ENCODE results near the gene SEL1L.
"Not testable (repeated sequence)": the region's sequence is repeated elsewhere in the genome, so short reads cannot be mapped to it uniquely, and the experiment has no call there.

SEL1L gene

DNA sequence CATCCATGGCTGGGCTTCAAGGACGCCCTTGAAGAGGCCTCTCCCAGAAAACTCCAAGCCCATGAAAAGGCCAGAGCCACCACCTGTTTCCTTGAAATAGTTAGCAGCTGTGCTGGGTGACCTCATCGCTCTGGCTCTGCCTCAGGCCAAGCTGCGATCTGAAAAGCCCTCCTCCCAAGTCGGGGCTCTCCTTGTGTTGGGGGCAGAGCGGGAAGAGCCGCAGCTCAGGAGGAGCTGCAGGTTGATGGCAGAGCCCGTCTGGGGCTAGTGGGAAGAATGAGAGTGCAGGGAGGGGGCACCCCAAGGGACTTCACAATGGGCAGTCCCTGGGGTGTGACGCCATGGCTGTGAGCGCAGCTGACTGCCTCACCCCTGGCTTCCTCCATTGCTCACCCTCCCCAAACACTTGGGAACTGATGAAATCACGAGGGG is 83.5 kb downstream of the SEL1L start:
- in situ Hi-C loops (cut with HindIII; ENCODE audit: low sequenced_read_pairs): no loop called here

DNA sequence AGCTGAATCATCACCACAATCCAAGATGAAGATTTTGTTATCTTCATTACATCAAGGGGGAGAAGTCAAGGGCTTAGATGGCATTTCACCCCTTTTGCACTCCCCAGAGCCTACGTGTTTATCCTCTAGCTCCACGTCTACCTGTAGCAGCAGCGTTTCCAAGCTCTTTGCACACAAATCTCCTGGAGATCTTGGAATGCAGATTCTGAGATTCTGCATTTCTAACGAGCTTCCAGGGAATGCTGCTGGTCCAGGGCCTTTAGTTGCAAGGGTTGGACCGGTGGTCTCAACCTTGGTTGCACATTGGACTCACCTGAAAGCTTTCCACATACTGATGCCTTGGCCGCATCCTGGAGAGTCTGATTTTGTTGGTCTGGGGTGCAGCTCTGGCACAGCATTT is 84.1 kb downstream of the SEL1L start:
- in situ Hi-C loops (cut with HindIII; ENCODE audit: low sequenced_read_pairs): no loop called here

DNA sequence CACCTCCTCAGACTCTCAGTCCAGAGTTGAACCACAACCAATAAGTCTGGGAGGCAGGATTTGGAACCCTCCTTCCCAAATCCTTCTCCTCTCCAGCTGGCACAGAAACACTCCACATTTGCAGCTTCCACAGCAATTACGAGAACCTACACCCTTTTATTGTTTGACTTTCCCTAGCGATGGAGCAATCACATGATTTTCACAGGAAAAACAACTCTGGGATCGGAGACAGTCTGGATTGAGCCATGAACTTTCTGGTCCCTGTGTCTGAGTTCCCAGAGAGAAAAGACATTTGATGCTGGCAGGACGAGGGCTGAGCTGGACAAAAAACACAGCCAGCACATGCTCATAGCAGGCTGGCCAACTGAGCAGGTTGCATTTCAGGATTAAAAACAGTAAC is 84.5 kb downstream of the SEL1L start:
- in situ Hi-C loops (cut with HindIII; ENCODE audit: low sequenced_read_pairs): no loop called here

DNA sequence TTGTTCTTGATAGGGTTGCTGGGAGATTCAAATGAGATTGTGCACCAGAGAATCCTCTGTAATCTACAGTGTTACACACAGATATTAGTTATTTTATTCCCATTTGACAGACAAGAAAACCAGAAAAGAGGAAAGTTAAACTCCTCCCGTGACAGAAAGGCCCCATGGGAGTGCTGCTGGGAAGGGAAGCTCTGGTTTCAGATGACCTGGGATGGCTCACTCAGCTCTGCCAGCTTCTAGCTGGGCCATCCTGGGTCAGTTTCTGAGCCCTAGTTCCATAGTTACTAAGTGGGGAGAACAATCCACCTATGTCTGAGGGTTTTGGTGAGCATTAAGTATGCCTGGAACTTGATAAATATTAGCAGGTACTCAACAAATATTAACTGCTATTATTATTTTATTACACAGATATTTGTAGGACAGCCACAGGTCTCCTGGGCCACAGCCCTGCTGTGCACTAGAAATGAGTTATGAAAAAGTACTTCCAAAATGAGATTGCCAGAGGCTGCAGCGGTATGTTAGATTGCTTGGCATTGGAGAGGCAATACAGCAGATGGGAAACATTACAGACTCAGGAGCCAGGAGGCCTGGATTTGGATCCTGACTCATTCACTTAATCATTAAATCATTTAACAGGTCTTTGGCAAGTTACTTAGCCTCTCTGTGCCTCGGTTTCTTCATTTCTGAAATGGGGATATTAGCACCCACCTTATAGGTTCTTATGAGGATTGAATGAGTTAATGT is 86.5 kb downstream of the SEL1L start:
- in situ Hi-C loops (cut with HindIII; ENCODE audit: low sequenced_read_pairs): no loop called here

DNA sequence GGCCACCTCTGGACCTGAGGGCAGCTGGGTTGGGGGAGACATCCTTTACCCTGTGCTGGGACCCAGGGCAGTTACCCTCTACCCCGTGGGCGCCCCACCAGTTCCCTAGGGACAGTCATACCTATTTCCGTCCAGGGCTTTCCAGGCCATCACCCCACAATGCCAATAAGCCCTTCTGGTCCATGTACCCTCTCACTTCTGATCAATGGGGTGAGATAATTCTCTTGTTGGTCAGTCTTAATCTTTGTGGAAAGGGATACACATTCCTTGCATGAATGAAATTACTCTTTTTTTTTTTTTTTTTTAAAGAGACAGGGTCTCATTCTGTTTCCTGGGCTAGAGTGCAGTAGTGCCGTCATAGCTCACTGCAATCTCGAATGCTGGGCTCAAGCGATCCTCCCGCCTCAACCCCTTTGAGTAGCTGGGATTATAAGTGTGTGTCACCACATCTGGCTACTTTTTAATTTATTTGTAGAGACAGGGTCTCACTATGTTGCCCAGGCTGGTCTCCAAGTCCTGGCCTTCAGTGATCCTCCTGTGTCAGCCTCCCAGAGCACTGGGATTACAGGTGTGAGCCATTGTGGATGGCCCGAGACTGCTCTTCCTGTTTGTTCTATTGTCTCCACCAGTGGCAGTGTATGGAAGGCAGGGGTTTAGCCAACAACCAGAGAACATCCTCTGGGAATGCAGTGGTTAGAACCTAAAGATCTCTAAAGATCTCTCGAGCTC is 87.2 kb downstream of the SEL1L start:
- in situ Hi-C loops (cut with HindIII; ENCODE audit: low sequenced_read_pairs): no loop called here

DNA sequence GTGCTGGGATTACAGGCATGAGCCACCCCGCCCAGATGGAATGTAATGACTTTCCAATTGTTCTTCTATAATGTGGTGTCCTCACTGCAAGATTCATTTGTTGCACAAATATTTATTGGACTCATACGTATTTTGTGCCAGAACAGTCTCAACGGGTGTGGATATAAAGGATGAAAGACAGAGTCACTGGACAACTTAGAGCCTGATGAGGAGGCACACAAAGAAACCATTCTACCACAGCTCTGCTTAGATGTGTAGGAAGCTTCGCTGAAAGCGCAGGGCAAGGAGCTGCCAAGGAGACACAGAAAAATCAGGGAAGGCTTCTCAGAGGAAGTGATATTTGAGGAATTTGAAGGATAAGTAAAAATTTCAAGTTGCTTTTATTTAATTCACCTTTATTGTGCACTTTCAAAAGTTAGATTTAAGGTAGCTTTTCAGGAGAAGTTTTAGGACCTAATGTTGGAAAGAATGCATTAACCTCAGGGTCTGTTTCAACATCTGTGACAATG is 92.0 kb downstream of the SEL1L start:
- in situ Hi-C loops (cut with HindIII; ENCODE audit: low sequenced_read_pairs): no loop called here

DNA sequence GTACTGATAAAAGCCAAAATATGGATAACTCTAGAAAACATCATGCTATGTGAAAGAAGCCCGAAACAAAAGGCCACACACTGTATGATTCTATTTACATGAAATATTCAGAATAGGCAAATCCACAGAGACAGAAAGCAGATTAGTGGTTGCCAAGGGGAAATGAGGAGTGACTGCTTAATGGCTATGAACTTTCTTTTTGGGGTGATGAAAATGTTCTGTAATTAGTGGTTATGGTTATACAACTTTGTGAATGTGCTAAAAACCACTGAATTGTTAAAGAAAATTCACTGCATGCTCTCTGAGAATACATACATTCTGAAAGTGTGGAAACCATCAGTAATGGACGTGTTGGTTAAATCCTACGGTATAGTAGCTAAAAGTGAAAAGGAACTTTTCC is 93.6 kb downstream of the SEL1L start:
- in situ Hi-C loops (cut with HindIII; ENCODE audit: low sequenced_read_pairs): no loop called here

DNA sequence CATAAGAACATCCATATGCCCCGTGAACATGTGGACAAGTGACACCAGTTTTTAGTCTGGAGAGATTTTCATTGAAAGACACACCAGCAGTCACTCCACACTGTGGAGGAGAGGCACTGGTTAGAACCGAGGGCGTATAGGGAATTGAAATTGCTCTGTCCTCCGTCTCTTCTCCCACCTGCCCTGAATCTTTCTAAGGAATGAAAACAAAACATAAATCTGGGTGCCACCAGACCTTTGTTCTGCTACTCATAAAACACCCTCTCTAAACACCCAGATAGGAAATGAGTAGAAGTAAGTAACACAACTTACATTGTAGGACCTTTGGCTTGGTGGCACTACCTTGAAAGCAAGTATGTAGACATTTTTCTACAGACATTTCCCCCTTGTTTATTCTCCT is 96.4 kb downstream of the SEL1L start:
- in situ Hi-C loops (cut with HindIII; ENCODE audit: low sequenced_read_pairs): no loop called here

DNA sequence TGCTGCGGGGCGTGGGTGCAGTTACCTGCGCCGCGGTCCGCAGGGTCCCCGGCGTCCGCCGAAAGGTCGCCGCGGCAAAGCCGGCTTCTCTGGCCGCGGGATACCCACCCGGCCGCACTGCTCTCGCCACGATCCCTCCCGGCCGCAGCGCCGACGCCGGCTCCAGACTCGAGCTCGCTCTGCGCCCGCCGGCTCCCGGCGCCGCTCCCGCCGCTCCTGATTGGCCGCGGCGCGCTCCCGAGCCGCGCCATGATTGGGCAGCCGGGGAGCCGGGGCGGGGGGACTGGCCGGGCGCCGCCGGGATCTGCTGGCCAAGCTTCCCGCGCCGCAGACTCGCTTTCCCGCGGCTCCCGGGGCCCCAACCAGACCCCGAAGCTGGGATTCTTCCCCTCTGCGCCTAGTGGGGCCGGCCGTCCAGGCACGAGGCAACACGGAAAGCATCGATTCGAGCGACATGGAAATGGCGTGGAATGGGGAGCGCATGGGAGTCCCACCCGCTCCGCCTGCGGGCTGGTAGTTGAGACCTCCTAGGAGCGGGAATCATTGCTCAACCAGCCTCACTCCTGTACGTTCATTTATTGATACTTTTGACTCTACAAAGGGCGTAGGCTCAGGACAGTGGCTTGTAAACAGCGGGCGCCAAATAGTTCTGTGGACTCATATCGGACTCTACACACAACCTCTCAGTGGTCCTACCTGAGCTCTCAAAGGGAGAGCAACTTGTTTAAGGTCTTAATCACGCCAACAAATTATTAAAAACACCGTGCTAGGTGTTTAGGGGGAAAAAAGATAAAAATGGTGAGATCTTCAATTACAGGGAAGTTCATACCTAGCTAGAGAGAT is 97.1 kb downstream of the SEL1L start:
- in situ Hi-C loops (cut with HindIII; ENCODE audit: low sequenced_read_pairs): no loop called here

DNA sequence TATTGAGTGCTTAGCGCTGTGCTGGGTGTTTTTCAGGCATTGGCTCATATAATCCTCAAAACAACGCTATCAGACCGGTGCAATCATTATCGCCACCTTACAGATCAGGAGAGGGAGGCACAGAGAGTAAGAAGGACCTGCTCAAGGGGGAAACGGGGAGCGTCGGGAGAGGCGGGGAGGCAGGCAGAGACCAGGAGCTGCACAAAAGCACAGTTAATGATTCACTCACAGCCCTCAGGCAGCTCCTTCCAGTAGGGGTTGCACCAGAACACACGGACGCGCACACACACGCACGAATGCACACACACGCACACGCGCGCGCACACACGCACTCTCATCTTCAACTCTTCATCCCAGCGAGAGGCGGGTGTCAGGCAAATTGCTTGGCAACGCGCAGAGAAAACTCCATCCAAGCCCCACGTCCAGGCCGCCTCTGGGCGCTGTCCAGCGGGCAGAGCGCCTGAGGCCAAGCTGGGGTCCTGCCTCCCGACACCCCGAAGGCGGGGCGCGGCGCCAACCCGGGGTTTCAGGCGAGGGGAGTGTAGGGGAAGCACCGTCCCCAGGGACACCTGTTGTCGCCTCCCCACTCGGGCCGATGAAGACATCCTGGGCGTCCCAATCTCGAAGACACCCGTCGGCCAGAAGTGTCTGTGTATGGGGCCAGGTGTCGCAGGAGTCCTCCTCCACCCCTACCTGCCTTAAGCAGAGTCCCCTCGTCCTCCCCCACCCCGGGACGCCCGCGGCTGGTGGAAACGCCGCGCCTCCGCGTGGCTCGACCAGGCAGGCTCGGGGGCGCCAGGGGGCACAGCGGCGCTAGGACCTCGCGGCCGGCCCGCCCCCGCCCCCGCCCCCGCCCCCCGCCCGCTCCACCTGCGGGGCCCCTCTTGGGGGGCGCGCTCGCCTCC is 98.0 kb downstream of the SEL1L start:
- in situ Hi-C loops (cut with HindIII; ENCODE audit: low sequenced_read_pairs): no loop called here

DNA sequence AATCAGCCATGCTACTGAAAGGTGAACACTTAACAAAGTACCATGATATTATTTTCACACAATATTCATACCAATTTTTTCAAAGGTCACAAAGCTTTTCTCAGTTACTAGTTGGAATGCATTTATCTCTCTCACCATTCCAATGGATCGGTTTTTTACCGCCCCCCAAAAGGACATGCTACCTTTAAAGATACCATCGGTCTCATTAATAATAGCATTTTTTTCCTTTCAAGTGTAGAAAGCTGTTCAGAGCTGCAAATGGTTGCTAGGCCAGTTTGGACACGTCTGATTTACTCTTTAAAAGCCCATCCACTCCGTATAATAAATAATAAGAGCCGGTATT is 98.6 kb downstream of the SEL1L start:
- in situ Hi-C loops (cut with HindIII; ENCODE audit: low sequenced_read_pairs): no loop called here

DNA sequence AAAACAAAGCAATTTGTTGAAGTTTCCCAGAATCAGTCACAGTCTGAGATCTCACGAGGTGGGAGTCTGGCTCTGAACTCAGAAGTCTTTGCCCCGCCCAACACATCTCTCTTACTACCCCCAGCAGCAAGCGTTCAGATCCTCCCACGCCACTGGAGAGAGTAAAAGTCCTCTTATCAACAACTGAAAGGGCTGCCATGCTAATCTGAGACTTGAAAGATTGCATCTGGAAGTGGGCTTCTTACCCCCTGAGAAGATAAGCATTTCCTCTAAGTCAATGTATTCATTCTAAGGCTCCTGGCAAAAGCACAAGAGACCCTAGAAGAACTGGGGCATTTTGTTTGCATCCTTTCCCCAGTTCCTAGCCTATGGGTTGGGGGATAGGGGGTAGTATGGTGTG is 99.4 kb downstream of the SEL1L start:
- in situ Hi-C loops (cut with HindIII; ENCODE audit: low sequenced_read_pairs): no loop called here

DNA sequence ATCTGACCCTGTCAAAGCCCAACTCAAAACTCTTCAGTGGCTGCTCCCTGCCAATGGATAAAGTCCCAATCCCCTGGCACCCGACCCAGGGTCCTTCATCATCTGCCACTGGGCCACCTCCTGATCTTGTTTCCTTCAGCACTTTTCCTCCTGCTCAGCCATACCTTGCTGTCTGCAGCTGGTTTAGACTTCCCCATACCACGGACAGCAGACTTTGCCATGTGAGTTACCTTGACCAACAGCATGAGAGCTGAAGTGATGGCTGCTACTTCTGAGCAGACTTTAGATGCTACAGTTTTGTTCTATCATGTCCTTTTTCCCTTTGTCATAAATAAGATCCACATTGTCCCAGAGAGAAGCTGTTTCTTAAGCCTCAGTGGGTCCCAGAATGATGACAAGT is 100.3 kb downstream of the SEL1L start:
- in situ Hi-C loops (cut with HindIII; ENCODE audit: low sequenced_read_pairs): no loop called here

DNA sequence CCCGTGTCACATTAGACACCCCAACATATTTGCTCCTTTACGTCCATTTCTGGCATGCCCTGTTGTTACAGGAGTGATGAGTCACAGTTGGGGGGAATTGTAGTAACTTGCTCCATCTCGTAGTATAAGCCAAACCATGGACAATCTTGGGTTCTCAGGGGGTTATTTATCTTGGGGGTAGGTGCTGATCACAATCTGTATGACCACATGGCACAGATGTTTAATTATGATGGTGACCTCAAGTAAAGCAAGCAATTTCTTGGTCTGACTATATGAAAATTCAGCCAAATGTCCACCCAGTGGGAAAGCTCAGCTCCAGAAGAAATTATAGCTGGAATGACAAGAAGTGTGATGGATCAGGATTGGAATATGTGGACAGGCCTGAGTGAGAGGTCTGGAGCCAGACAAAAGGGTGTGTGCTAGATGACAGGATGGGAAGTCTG is 101.4 kb downstream of the SEL1L start:
- in situ Hi-C loops (cut with HindIII; ENCODE audit: low sequenced_read_pairs): no loop called here

DNA sequence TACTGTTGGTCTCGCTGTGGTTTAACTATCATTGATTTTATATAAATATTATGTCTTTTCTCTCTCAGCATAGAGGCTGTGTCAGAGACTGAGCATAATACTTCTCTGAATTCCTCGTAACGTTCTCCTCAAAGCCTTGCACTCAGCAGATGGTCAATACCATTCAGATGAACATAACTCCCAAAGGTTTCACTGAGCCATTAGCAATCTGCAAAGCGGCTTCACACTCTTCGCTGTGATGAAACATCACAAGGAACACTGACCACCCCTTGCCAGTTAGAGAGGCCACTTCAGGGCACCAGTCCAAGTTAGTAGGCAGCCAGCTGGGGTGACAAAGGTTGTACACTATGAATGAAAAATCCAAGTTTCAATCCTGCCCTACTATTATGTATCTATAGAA is 103.4 kb downstream of the SEL1L start:
- in situ Hi-C loops (cut with HindIII; ENCODE audit: low sequenced_read_pairs): no loop called here

DNA sequence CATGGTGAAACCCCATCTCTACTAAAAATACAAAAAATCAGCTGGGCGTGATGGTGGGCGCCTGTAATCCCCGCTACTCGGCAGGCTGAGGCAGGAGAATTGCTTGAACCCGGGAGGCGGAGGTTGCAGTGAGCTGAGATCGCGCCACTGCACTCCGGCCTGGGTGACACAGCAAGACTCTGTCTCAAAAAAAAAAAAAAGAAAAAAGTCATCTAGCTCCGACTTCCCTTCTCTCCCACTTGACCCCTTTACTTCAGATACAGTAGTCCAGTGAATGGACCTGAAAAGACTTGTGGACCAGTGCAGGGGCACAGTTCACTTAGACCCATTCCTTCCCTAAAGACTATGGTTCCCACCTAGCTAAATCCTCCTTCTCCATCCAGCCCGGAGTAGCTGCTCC is 103.9 kb downstream of the SEL1L start:
- in situ Hi-C loops (cut with HindIII; ENCODE audit: low sequenced_read_pairs): not testable (repeated sequence)

DNA sequence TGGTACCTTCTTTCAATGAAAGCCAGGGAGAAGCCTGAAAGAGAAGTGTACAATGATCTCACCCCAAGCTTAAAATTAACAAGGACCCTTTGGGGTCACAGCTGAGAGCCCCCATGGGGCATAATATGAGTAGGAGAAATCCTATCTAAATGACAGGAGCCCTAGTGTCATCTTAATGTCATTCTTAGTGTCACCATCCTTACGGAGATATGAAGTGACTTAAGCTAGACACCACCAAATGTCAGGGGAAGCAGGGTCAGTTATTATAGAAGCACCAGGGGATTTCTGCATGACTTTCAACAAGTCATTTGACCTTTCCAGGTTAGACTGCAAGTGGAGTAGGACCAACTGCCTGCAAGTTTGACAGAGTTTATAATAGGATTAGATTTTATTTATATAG is 104.6 kb downstream of the SEL1L start:
- in situ Hi-C loops (cut with HindIII; ENCODE audit: low sequenced_read_pairs): no loop called here

DNA sequence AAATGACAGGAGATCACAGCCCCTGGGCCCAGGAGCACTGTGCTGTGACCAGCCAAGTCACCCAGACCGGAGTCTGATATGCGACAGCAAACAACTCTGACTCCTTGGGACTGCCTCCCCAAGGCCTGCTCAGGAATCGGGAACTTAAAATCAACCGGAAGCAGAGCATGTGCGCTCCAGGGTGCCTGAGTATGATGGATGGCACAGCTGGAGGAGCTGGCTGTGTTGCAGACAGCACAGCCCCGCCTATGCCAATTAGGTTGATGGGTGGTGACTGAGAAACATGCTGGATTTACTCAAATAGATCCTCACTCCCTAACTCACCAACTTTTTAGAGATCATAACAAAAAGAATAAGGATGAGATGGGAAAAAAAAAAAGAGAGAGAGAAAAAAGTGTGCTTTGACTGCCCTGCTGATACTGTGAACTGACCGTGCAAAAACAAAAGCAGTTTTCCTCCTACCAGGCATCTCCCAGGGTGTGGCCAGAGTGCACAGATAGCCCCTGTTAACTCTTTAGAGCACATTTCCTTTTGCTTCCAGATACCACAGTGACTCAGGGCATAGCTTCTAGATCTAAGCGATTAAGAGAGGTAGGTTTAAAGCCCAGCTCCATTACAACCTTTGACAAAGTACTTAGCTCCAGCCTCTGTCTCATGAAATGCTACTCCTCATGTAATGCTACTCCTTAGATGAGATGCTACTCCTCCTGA is 106.2 kb downstream of the SEL1L start:
- in situ Hi-C loops (cut with HindIII; ENCODE audit: low sequenced_read_pairs): no loop called here

DNA sequence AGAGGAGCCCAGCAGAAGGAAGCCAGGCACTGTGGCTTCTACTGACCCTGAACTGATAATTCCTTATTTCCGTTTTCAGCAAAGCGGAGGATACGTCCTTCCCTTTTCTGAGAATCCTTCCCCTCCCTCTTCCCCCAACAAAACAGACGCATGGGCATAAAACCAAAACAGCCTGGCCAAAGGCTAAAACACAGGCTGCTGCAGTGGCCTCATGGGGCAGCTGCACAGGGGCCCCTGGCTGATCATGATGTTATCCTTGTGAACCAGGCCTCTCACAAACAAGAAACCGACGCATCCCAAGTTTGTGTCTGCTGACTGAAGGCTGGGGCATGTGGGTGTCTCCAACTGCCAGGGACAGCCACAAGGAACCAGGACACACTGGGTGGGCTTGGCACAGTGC is 110.1 kb downstream of the SEL1L start:
- in situ Hi-C loops (cut with HindIII; ENCODE audit: low sequenced_read_pairs): no loop called here
